SK-N-MC (cell line): Measurements from ENCODE around the gene ARHGEF37.
A peak's percentile ranks its signal among the peaks of the same experiment; 100 is the strongest.

ENCODE experiments used
- DNase-seq: peaks from one replicate; pipeline ENCODE4 v3.0.0-alpha.2; 2011; ENCODE audit warnings: low read depth, low spot score
- H3K27ac ChIP-seq: fragments of 200-600 bp; sonication (generic); 2 replicates; pipeline ENCODE4 v1.5.1; 2016; ENCODE audit warnings: mixed run types
- H3K36me3 ChIP-seq: fragments of 200-600 bp; sonication (generic); 2 replicates; pipeline ENCODE4 v1.6.1; 2017; ENCODE audit warnings: antibody characterized with exemption, low read length, mixed read lengths; ENCODE audit not compliant: insufficient read depth
- H3K4me3 ChIP-seq: fragments of 200-600 bp; sonication (generic); 2 replicates; pipeline ENCODE4 v1.5.1; 2016
- H3K9ac ChIP-seq: fragments of 200-600 bp; sonication (generic); 2 replicates; pipeline ENCODE4 v1.8.0; 2017; ENCODE audit warnings: mixed run types, mixed read lengths; ENCODE audit not compliant: insufficient read length
- H3K9me3 ChIP-seq: fragments of 200-600 bp; sonication (generic); 2 replicates; pipeline ENCODE4 v1.6.1; 2017; ENCODE audit warnings: low read depth, mild to moderate bottlenecking, antibody characterized with exemption, low read length, moderate library complexity, mixed read lengths
- EZH2 ChIP-seq: fragments of 200-600 bp; sonication (generic); IDR thresholded peaks from one replicate; pipeline ENCODE4 v1.6.1; 2017; ENCODE audit warnings: antibody characterized with exemption
- FOXP2 ChIP-seq: optimal IDR thresholded peaks from 2 replicates; pipeline ENCODE3; 2011; ENCODE audit warnings: mild to moderate bottlenecking, moderate library complexity; ENCODE audit not compliant: insufficient read depth; ENCODE audit errors: extremely low read length, control extremely low read depth
- POLR2AphosphoS5 ChIP-seq: IDR thresholded peaks from 2 replicates; pipeline ENCODE4 v1.6.1; 2012; ENCODE audit warnings: mild to moderate bottlenecking, low read depth, low read length, borderline replicate concordance

The ARHGEF37 gene

DNA sequence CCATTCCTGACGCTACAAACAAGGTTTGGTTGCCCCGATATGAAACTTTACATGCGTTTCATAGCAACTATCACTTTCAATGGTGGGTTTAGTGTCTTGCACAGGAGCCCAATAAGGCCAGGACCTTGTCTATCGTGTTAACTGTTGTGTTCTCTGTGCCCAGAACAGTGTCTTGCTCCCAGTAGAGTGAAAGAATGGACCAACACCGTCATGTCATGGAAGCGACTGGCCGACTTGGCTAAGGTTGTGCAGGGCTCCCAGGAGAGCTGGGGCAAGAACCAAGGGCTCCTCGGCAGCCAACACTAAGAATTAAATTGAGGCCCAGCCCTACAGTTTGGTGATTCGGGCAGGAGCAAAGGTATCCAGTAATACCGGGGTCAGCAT, 498 bp upstream of the ARHGEF37 start:
- no peak for DNase-seq
- no peaks in the 10 kb centered on the region for H3K36me3 ChIP-seq
- H3K27ac ChIP-seq = no peak overlapping the region
- H3K9me3 ChIP-seq = no peaks in the 10 kb centered on the region
- peak overlapping the region; percentile 9 for H3K9ac ChIP-seq
- H3K4me3 ChIP-seq = peak overlapping the region; percentile 69
- no peak for TF ChIP-seq FOXP2
- no peak for TF ChIP-seq POLR2AphosphoS5
- TF ChIP-seq EZH2 = no peak

DNA sequence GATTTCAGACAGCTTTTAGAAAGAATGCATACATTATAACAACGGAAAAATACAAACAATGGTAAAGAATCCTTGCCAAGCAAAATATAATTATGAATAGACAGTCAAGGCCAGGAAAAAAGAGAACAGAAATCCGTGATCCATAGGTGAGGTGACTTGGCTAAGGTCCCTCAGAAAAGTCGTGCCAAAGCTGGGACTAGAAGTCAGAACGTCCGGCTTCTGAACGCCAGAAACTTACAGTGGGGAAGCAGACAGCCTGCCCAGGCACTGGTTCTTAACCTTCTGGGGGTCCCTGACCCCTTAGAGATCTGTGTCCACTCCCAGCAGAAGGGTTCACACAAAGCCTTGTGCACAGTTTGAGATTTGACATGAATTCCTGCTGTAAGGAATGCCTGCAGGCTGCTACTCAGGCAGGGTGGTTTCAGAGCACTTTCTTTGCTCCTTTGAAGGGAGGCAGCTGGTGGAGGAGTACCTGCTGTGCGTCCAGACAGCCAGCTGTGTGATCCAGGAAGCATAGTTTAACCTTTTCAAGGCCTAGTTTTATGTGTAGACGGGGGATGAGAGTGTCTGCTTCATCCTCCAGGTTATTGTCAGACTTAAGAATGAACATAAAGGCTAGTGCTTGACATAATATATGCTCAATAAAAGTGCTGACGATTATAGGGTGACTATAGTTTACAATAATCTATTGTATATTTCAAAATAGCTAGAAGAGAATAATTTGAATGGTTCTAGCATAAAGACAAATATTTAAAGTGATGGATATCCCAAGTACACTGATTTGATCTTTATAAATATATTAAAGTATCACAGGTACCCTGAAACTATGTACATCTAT, 852 bp downstream of the ARHGEF37 start:
- no peak for TF ChIP-seq EZH2
- TF ChIP-seq POLR2AphosphoS5 = no peak
- TF ChIP-seq FOXP2 = no peak
- H3K36me3 ChIP-seq = no peaks in the 10 kb centered on the region
- no peak overlapping the region; the same call in 1 of the 2 replicates for H3K4me3 ChIP-seq
- H3K27ac ChIP-seq = no peak overlapping the region
- H3K9ac ChIP-seq = no peak overlapping the region
- no peak for DNase-seq
- no peaks in the 10 kb centered on the region for H3K9me3 ChIP-seq

DNA sequence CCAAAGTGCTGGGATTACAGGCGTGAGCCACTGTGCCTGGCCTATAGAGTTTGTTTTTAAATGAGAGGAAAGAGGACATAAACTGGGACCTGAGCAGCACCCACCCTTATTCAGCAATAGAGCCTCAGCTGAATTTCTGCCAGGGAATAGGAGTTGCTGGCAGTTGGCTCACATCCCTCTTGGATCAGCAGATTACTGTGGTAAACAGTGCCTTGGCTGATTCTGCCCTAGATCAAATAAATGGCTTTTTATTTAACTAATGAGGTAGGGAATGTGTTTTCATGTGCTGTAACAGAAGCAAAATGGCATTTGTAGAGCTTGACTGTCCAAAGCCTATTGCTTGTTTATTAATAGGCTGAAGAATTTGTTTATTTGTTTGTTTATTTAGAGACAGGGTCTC, 2.1 kb downstream of the ARHGEF37 start:
- Histone ChIP-seq H3K27ac (no peak overlapping the region), H3K4me3 (no peak overlapping the region), H3K9me3 (no peaks in the 10 kb centered on the region), H3K36me3 (no peaks in the 10 kb centered on the region), H3K9ac (no peak overlapping the region)
- no peak for TF ChIP-seq FOXP2
- TF ChIP-seq EZH2 = no peak
- no peak for TF ChIP-seq POLR2AphosphoS5
- no peak for DNase-seq

DNA sequence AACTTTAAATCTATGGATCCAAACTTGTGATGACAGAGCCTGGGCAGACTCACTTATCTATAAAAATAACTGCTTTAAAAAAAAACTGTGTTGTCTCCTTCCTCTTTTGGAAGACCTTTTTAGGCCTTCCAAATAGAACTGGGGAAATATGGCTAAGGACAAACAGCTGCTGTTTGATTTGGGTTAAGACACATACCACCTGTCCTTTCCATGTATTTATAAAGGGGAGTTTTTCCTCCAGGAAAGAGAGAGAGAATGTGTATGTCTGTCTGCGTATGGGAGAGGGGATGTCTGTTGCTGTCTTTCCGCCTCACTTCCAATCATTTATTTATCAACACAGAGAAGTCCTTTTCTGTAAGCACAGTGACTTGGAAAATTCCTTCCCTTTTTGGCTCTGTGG, 2.8 kb downstream of the ARHGEF37 start:
- no peak for DNase-seq
- no peak overlapping the region for H3K9ac ChIP-seq
- H3K9me3 ChIP-seq = no peaks in the 10 kb centered on the region
- TF ChIP-seq EZH2 = no peak
- TF ChIP-seq POLR2AphosphoS5 = no peak
- no peak for TF ChIP-seq FOXP2
- no peaks in the 10 kb centered on the region for H3K36me3 ChIP-seq
- H3K27ac ChIP-seq = no peak overlapping the region
- no peak overlapping the region for H3K4me3 ChIP-seq

DNA sequence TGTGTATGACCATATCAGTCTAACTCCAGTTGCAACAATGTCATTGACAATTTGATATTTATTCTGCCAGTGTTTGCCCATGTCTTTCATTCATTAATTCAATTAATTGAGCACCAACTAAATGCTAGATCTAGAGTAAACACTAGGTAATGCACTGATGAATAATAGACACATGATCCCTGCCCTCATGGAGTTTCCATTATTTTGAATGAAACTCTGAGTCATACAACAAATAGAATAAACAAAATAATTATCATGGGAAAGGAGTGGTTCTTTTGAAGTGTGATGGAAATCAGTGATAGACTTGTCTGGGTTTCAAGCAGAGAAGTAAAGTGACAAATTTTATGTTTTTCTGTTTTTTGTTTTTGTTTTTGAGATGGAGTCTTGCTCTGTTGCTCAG, 4.6 kb downstream of the ARHGEF37 start:
- TF ChIP-seq FOXP2 (no peak), EZH2 (no peak), POLR2AphosphoS5 (no peak)
- Histone ChIP-seq H3K36me3 (no peaks in the 10 kb centered on the region), H3K9me3 (no peaks in the 10 kb centered on the region), H3K9ac (no peak overlapping the region), H3K4me3 (no peak overlapping the region), H3K27ac (no peak overlapping the region)
- DNase-seq = no peak

DNA sequence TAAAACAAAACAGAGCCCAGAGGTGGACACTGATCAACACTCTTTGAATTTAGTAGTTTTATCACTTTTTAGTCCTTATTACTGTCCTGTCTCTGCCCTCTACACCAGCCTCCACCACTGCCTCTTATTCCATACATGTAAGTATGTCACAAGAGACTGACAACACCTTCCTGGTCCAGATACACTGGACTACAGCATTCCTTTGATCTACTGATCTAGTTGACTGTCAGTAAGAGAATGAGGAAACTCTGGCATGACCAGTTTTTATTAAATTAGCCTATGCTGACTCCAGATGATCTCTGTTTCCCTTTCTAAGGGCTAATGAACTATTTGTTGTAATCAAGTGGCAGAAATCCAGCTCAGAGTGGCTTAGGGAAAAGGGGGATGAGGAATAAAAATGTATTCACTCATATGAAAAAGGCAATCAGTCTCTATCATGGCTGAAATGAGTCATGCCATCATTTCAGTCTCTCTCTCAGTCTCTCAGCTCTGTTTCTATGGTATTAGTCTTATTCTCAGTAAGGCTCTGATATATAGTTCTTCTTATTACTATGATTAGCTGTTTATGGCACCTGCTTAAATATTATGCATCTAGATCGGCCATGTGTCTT, 5.5 kb downstream of the ARHGEF37 start:
- no peaks in the 10 kb centered on the region for H3K9me3 ChIP-seq
- H3K4me3 ChIP-seq = no peak overlapping the region
- H3K36me3 ChIP-seq = no peaks in the 10 kb centered on the region
- H3K9ac ChIP-seq = no peak overlapping the region
- no peak for TF ChIP-seq EZH2
- no peak for TF ChIP-seq POLR2AphosphoS5
- TF ChIP-seq FOXP2 = no peak
- no peak for DNase-seq
- no peak overlapping the region for H3K27ac ChIP-seq

DNA sequence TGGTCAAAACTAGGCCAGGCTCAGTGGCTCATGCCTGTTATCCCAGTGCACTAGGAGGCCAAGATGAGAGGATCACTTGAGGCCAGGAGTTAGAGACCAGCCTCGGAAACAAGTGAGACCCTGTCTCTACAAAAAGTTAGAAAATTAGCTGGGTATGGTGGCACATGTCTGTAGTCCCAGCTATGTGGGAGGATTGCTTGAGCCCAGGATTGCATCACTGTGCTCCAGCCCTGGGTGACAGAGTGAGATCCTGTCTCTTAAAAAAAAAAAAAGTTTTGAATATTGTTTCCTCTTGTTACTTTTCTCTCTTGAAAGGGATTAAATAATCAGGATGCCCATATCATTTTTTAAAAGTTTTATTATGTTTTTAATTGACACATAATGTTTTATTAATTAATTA, 7.6 kb downstream of the ARHGEF37 start:
- no peak overlapping the region for H3K27ac ChIP-seq
- TF ChIP-seq POLR2AphosphoS5 = no peak
- TF ChIP-seq EZH2 = no peak
- no peak for TF ChIP-seq FOXP2
- H3K36me3 ChIP-seq = no peaks in the 10 kb centered on the region

DNA sequence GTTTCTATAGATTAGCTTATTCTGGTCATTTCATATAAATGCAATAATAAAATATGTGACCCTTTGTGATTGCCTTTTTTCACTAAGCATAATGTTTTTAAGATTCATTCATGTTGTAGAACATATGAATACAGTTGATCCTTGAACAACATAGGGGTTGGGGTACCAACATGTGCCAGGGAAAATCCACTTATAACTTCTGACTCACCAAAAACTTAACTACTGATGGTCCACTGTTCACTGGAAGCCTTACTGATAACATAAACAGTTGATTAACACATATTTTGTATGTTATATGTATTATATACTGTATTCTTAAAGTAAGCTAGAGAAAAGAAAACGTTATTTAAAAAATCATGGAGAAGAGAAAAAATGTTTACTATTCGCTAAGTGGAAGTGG, 12.1 kb downstream of the ARHGEF37 start:
- H3K9me3 ChIP-seq = no peaks in the 10 kb centered on the region
- no peak for DNase-seq
- TF ChIP-seq POLR2AphosphoS5 = no peak
- TF ChIP-seq EZH2 = no peak
- no peak for TF ChIP-seq FOXP2
- H3K36me3 ChIP-seq = no peaks in the 10 kb centered on the region
- no peak overlapping the region for H3K4me3 ChIP-seq
- H3K9ac ChIP-seq = no peak overlapping the region
- no peak overlapping the region for H3K27ac ChIP-seq

More for the DNA sequence above, 7.6 kb downstream of the ARHGEF37 start:
- no peak overlapping the region for H3K9ac ChIP-seq
- DNase-seq = no peak
- no peak overlapping the region for H3K4me3 ChIP-seq
- no peaks in the 10 kb centered on the region for H3K9me3 ChIP-seq
